Adrenal gland (tissue), 5 donors: ENCODE measurements around the gene NUP62.

Source experiments
- POLR2A ChIP-seq, 2 donors: fragments of 450-650 bp; IDR thresholded peaks; one replicate each; pipeline ENCODE4 v1.6.1; 2017; ENCODE audit warnings: antibody characterized with exemption in 2 of 2, mild to moderate bottlenecking in 2 of 2, moderate library complexity in 1 of 2
- TF ChIP-seq, protein P1 (sequence below), 6 experiments: fragments of 450-650 bp in 4 of 6; fragments of 200-600 bp in 2 of 6; sonication (generic) in 1 of 6; IDR thresholded peaks; 1 replicate in 5 of 6; 2 replicates in 1 of 6; pipeline versions ENCODE4 v1.5.1 to v1.8.0; 2016 to 2021; ENCODE audit warnings: antibody characterized with exemption in 6 of 6, mild to moderate bottlenecking in 2 of 6, moderate library complexity in 1 of 6
- donor health status: DM: no; HTN: no; CAD: no.

DNA sequence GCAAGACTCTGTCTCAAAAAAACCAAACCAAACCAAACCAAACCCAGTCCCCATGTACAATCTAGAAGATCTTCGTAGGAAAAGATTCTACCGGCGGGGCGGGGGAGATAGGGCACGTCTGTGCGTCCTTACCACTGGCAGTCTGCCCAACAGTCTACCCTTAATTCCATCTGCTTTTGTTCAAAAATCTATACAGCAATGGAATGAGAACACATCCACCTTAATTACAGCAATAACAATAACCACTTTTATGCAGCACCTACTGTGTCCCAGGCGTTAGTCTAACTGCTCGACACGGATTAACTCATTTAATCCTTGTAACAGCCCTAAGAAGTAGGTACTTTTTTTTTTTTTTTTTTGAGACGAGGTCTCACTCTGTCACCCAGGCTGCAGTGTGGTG, 2.8 kb downstream of the NUP62 start:
- TF ChIP-seq, protein P1, sequence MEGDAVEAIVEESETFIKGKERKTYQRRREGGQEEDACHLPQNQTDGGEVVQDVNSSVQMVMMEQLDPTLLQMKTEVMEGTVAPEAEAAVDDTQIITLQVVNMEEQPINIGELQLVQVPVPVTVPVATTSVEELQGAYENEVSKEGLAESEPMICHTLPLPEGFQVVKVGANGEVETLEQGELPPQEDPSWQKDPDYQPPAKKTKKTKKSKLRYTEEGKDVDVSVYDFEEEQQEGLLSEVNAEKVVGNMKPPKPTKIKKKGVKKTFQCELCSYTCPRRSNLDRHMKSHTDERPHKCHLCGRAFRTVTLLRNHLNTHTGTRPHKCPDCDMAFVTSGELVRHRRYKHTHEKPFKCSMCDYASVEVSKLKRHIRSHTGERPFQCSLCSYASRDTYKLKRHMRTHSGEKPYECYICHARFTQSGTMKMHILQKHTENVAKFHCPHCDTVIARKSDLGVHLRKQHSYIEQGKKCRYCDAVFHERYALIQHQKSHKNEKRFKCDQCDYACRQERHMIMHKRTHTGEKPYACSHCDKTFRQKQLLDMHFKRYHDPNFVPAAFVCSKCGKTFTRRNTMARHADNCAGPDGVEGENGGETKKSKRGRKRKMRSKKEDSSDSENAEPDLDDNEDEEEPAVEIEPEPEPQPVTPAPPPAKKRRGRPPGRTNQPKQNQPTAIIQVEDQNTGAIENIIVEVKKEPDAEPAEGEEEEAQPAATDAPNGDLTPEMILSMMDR (IDR thresholded peaks at IDR 0.05), result no peak
- TF ChIP-seq POLR2A (IDR thresholded peaks at IDR 0.05), result no peak
